HEK293 (cell line): ENCODE data around the gene IRS1.

ENCODE experiments used
- CTCF ChIA-PET: fragments of 350-600 bp; formaldehyde crosslinking; extraction: SDS; loops from one replicate; lab custom pipeline; 2021; ENCODE audit warnings: antibody characterized with exemption; lab: Yijun Ruan, JAX
- POLR2A ChIA-PET: fragments of 300-600 bp; formaldehyde crosslinking; extraction: SDS; loops from one replicate; lab custom pipeline; 2020; ENCODE audit warnings: antibody characterized with exemption, inconsistent platforms; lab: Yijun Ruan, JAX
- H3K27ac ChIP-seq: fragments of 200-500 bp; sonication (Bioruptor generic); 2 replicates; pipeline ENCODE4 v1.5.1; 2014; ENCODE audit warnings: low read depth, low read length, control low read depth, inconsistent platforms; ENCODE audit errors: extremely low read depth
- H3K36me3 ChIP-seq, 2 experiments: fragments of 200-500 bp in 1 of 2; sonication (Bioruptor generic) in 1 of 2; 1 replicate in 1 of 2; 2 replicates in 1 of 2; pipeline ENCODE4 v1.5.1; 2014 to 2017; ENCODE audit warnings: inconsistent platforms in 2 of 2, low read length in 2 of 2; ENCODE audit not compliant: control insufficient read depth in 2 of 2, insufficient read depth in 1 of 2
- H3K4me1 ChIP-seq: fragments of 200-500 bp; sonication (Bioruptor generic); 2 replicates; pipeline ENCODE4 v1.5.1; 2014; ENCODE audit warnings: mild to moderate bottlenecking, low read length, inconsistent platforms; ENCODE audit not compliant: control insufficient read depth, insufficient read depth
- H3K4me3 ChIP-seq: 2 replicates; pipeline ENCODE4 v1.5.1; 2011; ENCODE audit warnings: low read depth, mild to moderate bottlenecking, control low read depth, low read length, moderate library complexity
- H3K9me3 ChIP-seq: fragments of 200-500 bp; sonication (Bioruptor generic); 2 replicates; pipeline ENCODE4 v1.5.1; 2014; ENCODE audit warnings: low read depth, low read length, inconsistent platforms; ENCODE audit not compliant: control insufficient read depth, insufficient read depth
- FEZF1 ChIP-seq: fragments of 450-650 bp; formaldehyde crosslinking; IDR thresholded peaks from 2 replicates; pipeline ENCODE4 v1.5.1; 2016; ENCODE audit warnings: missing biosample characterization, missing genetic modification characterization
- HOXA7 ChIP-seq: sonication (generic); formaldehyde crosslinking; IDR thresholded peaks from 2 replicates; pipeline ENCODE4 v1.8.1; 2022; ENCODE audit warnings: missing genetic modification reagents, borderline replicate concordance
- SP2 ChIP-seq: fragments of 450-650 bp; formaldehyde crosslinking; IDR thresholded peaks from 2 replicates; pipeline ENCODE4 v1.5.1; 2016; ENCODE audit warnings: missing biosample characterization, missing genetic modification characterization
- YY2 ChIP-seq: fragments of 450-650 bp; formaldehyde crosslinking; IDR thresholded peaks from 2 replicates; pipeline ENCODE4 v1.5.1; 2016; ENCODE audit warnings: missing biosample characterization, missing genetic modification characterization
- ZFHX2 ChIP-seq: fragments of 450-650 bp; formaldehyde crosslinking; conservative IDR thresholded peaks from 2 replicates; pipeline ENCODE4 v1.5.1; 2016; ENCODE audit warnings: missing biosample characterization, missing genetic modification characterization
- ZNF112 ChIP-seq: fragments of 450-650 bp; formaldehyde crosslinking; IDR thresholded peaks from 2 replicates; pipeline ENCODE4 v1.5.0; 2017; ENCODE audit warnings: missing biosample characterization, missing genetic modification characterization
- ZNF169 ChIP-seq: fragments of 450-650 bp; formaldehyde crosslinking; IDR thresholded peaks from 2 replicates; pipeline ENCODE4 v1.5.1; 2016; ENCODE audit warnings: missing biosample characterization, missing genetic modification characterization
- ZNF211 ChIP-seq: fragments of 450-650 bp; formaldehyde crosslinking; IDR thresholded peaks from 2 replicates; pipeline ENCODE4 v1.5.1; 2016; ENCODE audit warnings: low read depth, missing biosample characterization, missing genetic modification characterization
- ZNF223 ChIP-seq: fragments of 450-650 bp; formaldehyde crosslinking; IDR thresholded peaks from 2 replicates; pipeline ENCODE4 v1.5.1; 2016; ENCODE audit warnings: missing biosample characterization, missing genetic modification characterization
- ZNF302 ChIP-seq: fragments of 450-650 bp; formaldehyde crosslinking; IDR thresholded peaks from 2 replicates; pipeline ENCODE4 v1.5.1; 2016; ENCODE audit warnings: missing biosample characterization, missing genetic modification characterization, low read depth
- ZNF311 ChIP-seq: fragments of 450-650 bp; formaldehyde crosslinking; IDR thresholded peaks from 2 replicates; pipeline ENCODE4 v1.5.1; 2017; ENCODE audit warnings: missing biosample characterization, missing genetic modification characterization, borderline replicate concordance
- ZNF548 ChIP-seq: fragments of 450-650 bp; formaldehyde crosslinking; IDR thresholded peaks from 2 replicates; pipeline ENCODE4 v1.5.1; 2016; ENCODE audit warnings: missing biosample characterization, missing genetic modification characterization
- ZNF558 ChIP-seq: fragments of 450-650 bp; formaldehyde crosslinking; IDR thresholded peaks from 2 replicates; pipeline ENCODE4 v1.5.1; 2016; ENCODE audit warnings: missing biosample characterization, missing genetic modification characterization
- ZNF585B ChIP-seq: fragments of 450-650 bp; formaldehyde crosslinking; IDR thresholded peaks from 2 replicates; pipeline ENCODE4 v1.5.1; 2016; ENCODE audit warnings: missing biosample characterization, missing genetic modification characterization
- ZNF624 ChIP-seq: fragments of 450-650 bp; formaldehyde crosslinking; IDR thresholded peaks from 2 replicates; pipeline ENCODE4 v1.5.1; 2017; ENCODE audit warnings: missing biosample characterization, missing genetic modification characterization
- ZNF664 ChIP-seq: fragments of 450-650 bp; formaldehyde crosslinking; IDR thresholded peaks from 2 replicates; pipeline ENCODE4 v1.5.1; 2016; ENCODE audit warnings: missing biosample characterization, missing genetic modification characterization
- ZNF701 ChIP-seq: fragments of 450-650 bp; formaldehyde crosslinking; IDR thresholded peaks from 2 replicates; pipeline ENCODE4 v1.5.1; 2016; ENCODE audit warnings: missing biosample characterization, missing genetic modification characterization
- ZNF707 ChIP-seq: fragments of 450-650 bp; formaldehyde crosslinking; IDR thresholded peaks from 2 replicates; pipeline ENCODE4 v1.5.1; 2016; ENCODE audit warnings: missing biosample characterization, missing genetic modification characterization
- ZNF776 ChIP-seq: fragments of 450-650 bp; formaldehyde crosslinking; IDR thresholded peaks from 2 replicates; pipeline ENCODE4 v1.5.0; 2017; ENCODE audit warnings: missing biosample characterization, missing genetic modification characterization, borderline replicate concordance
- ZXDB ChIP-seq: fragments of 450-650 bp; formaldehyde crosslinking; IDR thresholded peaks from 2 replicates; pipeline ENCODE4 v1.5.1; 2016; ENCODE audit warnings: missing biosample characterization, missing genetic modification characterization
- TF ChIP-seq, protein P1 (sequence below): fragments of 450-650 bp; formaldehyde crosslinking; IDR thresholded peaks from 2 replicates; pipeline ENCODE4 v1.5.1; 2017; ENCODE audit warnings: missing biosample characterization, missing genetic modification characterization
- TF ChIP-seq, protein P2 (sequence below): fragments of 450-650 bp; IDR thresholded peaks from 2 replicates; pipeline ENCODE4 v1.5.1; 2018; ENCODE audit warnings: missing biosample characterization, mild to moderate bottlenecking, missing genetic modification characterization
- TF ChIP-seq, protein P3 (sequence below): fragments of 450-650 bp; formaldehyde crosslinking; IDR thresholded peaks from 2 replicates; pipeline ENCODE4 v1.5.1; 2016; ENCODE audit warnings: missing biosample characterization, missing genetic modification characterization, borderline replicate concordance

The IRS1 gene

DNA sequence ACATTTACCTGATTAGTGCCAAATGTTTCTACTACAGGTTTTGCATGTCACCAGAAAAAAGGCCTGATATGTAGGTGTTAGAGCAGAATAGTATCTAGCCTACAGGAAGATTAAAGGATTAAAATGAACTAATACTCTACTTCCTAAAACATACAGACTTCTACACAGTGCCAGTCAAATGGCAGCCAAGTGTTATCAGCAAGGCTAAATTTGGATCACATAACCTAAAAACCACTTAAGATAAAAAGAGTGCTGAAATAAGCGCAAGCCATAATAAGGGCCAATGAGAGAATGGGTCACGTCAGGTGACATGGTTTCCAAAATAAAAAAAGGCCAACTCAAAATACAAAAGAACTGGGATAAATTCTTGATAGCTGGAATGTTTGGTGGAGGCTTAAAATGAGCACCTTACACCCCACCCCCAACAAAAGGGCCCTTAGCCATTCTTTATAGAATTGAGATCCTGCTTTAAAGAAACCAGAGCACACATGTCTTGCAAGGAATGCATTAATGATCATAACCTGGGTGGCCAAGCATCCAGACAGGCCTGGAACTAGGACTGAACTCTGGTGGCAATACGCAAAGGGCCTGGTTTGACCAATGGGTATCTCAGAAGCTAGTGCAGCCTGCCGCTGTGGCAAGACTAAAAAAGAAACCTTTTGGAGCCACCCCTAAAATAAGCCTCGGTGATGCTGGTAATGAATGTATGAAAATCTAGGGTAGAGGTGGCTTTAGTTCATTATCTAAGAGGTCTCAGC, 32.4 kb downstream of the IRS1 start:
- ChIA-PET POLR2A (no interaction called here), CTCF (no interaction called here)
- H3K9me3 ChIP-seq, result no peaks in the 10 kb centered on the region
- peaks cover 20% of the 10 kb centered on the region for H3K4me1 ChIP-seq
- H3K4me3 ChIP-seq, result no peak overlapping the region
- TF ChIP-seq, protein P1, sequence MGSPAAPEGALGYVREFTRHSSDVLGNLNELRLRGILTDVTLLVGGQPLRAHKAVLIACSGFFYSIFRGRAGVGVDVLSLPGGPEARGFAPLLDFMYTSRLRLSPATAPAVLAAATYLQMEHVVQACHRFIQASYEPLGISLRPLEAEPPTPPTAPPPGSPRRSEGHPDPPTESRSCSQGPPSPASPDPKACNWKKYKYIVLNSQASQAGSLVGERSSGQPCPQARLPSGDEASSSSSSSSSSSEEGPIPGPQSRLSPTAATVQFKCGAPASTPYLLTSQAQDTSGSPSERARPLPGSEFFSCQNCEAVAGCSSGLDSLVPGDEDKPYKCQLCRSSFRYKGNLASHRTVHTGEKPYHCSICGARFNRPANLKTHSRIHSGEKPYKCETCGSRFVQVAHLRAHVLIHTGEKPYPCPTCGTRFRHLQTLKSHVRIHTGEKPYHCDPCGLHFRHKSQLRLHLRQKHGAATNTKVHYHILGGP (tag by site-specific recombination), result no peak
- no peak for TF ChIP-seq ZNF211
- TF ChIP-seq ZXDB, result 0 out of 2 replicates have a peak, but pooled peaks have one; percentile 25
- peak; percentile 53 for TF ChIP-seq FEZF1 (tag by site-specific recombination)
- H3K36me3 ChIP-seq, result peaks cover 0 to 5% of the 10 kb centered on the region in 2 experiments; a peak in 1 of 3 replicates
- H3K27ac ChIP-seq, result peak overlapping the region; percentile 49

DNA sequence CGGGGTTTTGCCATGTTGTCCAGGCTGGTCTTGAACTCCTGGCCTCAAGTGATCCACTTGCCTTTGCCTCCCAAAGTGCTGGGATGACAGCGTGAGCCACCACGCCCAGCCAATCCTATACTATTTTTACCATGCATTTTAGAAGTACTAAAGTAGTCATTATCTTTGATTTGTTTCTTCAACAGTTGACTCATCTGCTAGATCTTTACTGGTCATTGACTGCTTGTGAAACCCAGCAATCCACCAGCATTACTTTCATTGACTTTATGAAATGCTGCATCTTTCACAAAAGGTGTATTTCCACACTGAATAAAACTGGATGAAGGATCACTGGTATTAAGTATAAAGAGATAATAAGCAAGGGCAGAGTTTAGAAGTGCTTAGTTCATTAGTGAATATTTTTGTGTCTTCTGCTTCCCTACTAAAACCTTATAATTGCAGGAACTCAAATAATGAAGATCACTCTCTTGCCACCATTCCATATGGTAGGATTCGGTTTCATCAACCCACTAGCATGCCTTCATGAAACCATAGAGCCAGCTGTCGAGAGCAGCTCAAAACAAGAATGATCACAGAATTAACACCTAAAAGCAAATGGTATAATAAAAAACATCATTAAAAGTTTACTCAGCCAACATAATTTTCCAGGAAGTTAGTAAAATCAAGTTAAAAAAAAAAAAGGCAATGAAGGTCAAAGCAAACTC, 33.1 kb downstream of the IRS1 start:
- POLR2A ChIA-PET, result no interaction called here
- peaks cover 14% of the 10 kb centered on the region for H3K4me1 ChIP-seq
- H3K4me3 ChIP-seq, result no peak overlapping the region
- H3K36me3 ChIP-seq, result peaks cover 0 to 5% of the 10 kb centered on the region in 2 experiments; a peak in 1 of 3 replicates
- CTCF ChIA-PET, result no interaction called here
- no peak overlapping the region for H3K27ac ChIP-seq
- H3K9me3 ChIP-seq, result no peaks in the 10 kb centered on the region
- TF ChIP-seq ZNF311 (tag by site-specific recombination), result no peak
- TF ChIP-seq YY2 (tag by site-specific recombination), result no peak
- TF ChIP-seq ZNF548 (tag by site-specific recombination), result no peak
- no peak for TF ChIP-seq ZNF776 (tag by site-specific recombination)
- TF ChIP-seq SP2 (tag by site-specific recombination), result no peak
- no peak for TF ChIP-seq HOXA7 (CRISPR knock-in tag)
- TF ChIP-seq ZNF112, result no peak
- no peak for TF ChIP-seq ZNF302 (tag by site-specific recombination)
- no peak for TF ChIP-seq ZNF169 (tag by site-specific recombination)
- TF ChIP-seq ZFHX2 (tag by site-specific recombination), result no peak
- TF ChIP-seq ZNF223 (tag by site-specific recombination), result no peak

DNA sequence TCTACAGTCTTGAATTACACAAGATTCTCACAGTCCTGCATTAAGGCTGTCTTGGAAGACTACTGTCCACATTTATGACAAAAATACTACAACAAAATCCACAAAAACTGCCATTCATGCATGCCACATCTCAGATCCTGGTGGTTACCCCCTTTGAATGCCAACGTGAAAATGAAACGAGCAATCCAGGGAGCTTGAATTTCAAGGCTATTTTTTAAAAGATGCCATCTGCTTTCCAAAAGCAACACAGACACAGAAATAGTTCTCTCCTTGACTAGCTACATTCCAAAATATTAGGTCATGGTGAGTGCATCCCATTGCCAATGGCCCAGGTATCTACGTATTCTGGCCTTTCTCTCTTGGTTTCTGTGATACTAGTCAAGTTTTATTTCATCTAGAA, 36.3 kb downstream of the IRS1 start:
- Histone ChIP-seq H3K36me3 (peaks cover 0 to 5% of the 10 kb centered on the region in 2 experiments; a peak in 1 of 3 replicates), H3K4me3 (no peak overlapping the region), H3K9me3 (no peaks in the 10 kb centered on the region), H3K27ac (no peak overlapping the region), H3K4me1 (peaks cover 24% of the 10 kb centered on the region)
- CTCF ChIA-PET, result interaction anchor here (0.6 to 1.6 kb wide), 2 partner anchors 11 to 1098 kb away, joined by 4 read pairs; no protein-coding TSS in a partner anchor
- POLR2A ChIA-PET, result no interaction called here
- TF ChIP-seq ZNF585B (tag by site-specific recombination), result no peak
- no peak for TF ChIP-seq ZNF664 (tag by site-specific recombination)
- no peak for TF ChIP-seq HOXA7 (CRISPR knock-in tag)
- no peak for TF ChIP-seq ZNF558 (tag by site-specific recombination)
- no peak for TF ChIP-seq ZNF776 (tag by site-specific recombination)
- TF ChIP-seq ZNF707 (tag by site-specific recombination), result no peak
- TF ChIP-seq ZNF624 (tag by site-specific recombination), result no peak
- TF ChIP-seq, protein P2, sequence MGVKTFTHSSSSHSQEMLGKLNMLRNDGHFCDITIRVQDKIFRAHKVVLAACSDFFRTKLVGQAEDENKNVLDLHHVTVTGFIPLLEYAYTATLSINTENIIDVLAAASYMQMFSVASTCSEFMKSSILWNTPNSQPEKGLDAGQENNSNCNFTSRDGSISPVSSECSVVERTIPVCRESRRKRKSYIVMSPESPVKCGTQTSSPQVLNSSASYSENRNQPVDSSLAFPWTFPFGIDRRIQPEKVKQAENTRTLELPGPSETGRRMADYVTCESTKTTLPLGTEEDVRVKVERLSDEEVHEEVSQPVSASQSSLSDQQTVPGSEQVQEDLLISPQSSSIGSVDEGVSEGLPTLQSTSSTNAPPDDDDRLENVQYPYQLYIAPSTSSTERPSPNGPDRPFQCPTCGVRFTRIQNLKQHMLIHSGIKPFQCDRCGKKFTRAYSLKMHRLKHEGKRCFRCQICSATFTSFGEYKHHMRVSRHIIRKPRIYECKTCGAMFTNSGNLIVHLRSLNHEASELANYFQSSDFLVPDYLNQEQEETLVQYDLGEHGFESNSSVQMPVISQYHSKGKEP (tag by site-specific recombination), result no peak
- TF ChIP-seq, protein P3, sequence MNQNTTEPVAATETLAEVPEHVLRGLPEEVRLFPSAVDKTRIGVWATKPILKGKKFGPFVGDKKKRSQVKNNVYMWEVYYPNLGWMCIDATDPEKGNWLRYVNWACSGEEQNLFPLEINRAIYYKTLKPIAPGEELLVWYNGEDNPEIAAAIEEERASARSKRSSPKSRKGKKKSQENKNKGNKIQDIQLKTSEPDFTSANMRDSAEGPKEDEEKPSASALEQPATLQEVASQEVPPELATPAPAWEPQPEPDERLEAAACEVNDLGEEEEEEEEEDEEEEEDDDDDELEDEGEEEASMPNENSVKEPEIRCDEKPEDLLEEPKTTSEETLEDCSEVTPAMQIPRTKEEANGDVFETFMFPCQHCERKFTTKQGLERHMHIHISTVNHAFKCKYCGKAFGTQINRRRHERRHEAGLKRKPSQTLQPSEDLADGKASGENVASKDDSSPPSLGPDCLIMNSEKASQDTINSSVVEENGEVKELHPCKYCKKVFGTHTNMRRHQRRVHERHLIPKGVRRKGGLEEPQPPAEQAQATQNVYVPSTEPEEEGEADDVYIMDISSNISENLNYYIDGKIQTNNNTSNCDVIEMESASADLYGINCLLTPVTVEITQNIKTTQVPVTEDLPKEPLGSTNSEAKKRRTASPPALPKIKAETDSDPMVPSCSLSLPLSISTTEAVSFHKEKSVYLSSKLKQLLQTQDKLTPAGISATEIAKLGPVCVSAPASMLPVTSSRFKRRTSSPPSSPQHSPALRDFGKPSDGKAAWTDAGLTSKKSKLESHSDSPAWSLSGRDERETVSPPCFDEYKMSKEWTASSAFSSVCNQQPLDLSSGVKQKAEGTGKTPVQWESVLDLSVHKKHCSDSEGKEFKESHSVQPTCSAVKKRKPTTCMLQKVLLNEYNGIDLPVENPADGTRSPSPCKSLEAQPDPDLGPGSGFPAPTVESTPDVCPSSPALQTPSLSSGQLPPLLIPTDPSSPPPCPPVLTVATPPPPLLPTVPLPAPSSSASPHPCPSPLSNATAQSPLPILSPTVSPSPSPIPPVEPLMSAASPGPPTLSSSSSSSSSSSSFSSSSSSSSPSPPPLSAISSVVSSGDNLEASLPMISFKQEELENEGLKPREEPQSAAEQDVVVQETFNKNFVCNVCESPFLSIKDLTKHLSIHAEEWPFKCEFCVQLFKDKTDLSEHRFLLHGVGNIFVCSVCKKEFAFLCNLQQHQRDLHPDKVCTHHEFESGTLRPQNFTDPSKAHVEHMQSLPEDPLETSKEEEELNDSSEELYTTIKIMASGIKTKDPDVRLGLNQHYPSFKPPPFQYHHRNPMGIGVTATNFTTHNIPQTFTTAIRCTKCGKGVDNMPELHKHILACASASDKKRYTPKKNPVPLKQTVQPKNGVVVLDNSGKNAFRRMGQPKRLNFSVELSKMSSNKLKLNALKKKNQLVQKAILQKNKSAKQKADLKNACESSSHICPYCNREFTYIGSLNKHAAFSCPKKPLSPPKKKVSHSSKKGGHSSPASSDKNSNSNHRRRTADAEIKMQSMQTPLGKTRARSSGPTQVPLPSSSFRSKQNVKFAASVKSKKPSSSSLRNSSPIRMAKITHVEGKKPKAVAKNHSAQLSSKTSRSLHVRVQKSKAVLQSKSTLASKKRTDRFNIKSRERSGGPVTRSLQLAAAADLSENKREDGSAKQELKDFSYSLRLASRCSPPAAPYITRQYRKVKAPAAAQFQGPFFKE (tag by site-specific recombination), result no peak
- TF ChIP-seq ZNF701 (tag by site-specific recombination), result no peak
